RPMI7951 (cell line): Measurements from ENCODE around the gene ADGRG1. TPM values are rescaled to one million over a fixed set of nuclear protein-coding genes. Genes with fewer than 3 reads are reported as not detected.

Source experiments
- DNase-seq: peaks from one replicate; pipeline ENCODE4 v3.0.0-alpha.2; 2012; ENCODE audit warnings: low read depth
- total RNA-seq: library from RNA; depleted of rRNA; stranded (reverse); fragments of >200 nt; shearing (Covaris generic); gene quantifications from 2 replicates; pipeline ENCODE4 v1.2.3, GENCODE V29; 2014

ADGRG1 gene
- total RNA-seq, 1 experiment from 2014 or later: 3.7 TPM

GRCh38 chr16:57682809-57683635, 54.6 kb downstream of the ADGRG1 start:
- DNase-seq: no peak

DNA sequence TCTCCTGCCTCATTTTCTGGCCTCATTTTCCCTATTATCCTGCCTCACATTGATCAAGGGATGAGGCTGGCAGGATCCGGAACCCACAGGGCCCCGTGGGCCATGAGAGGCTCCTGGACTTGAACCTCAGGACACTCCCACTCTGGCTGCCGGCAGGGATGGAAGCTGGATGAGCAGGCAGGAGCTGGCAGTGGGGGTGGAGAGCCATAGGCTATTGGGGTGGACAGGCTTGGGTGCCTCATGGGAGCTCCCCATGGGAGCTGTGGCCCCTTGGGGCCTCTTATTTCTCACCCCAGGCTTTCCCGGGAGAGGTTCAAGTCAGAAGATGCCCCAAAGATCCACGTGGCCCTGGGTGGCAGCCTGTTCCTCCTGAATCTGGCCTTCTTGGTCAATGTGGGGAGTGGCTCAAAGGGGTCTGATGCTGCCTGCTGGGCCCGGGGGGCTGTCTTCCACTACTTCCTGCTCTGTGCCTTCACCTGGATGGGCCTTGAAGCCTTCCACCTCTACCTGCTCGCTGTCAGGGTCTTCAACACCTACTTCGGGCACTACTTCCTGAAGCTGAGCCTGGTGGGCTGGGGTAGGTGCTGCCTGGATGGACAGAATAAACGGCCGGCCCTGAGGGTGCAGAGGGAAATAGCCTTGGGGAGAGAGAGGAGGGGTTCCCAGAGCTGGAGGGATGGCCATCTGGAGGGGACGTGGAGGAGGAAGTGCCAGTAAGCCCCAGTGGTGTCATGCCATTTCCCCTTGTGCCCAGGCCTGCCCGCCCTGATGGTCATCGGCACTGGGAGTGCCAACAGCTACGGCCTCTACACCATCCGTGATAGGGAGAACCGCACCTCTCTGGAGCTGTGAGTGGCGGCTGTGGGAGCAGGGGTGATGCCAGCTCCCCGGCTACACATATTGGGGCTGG, 55.5 kb downstream of the ADGRG1 start:
- DNase-seq: no peak

DNA sequence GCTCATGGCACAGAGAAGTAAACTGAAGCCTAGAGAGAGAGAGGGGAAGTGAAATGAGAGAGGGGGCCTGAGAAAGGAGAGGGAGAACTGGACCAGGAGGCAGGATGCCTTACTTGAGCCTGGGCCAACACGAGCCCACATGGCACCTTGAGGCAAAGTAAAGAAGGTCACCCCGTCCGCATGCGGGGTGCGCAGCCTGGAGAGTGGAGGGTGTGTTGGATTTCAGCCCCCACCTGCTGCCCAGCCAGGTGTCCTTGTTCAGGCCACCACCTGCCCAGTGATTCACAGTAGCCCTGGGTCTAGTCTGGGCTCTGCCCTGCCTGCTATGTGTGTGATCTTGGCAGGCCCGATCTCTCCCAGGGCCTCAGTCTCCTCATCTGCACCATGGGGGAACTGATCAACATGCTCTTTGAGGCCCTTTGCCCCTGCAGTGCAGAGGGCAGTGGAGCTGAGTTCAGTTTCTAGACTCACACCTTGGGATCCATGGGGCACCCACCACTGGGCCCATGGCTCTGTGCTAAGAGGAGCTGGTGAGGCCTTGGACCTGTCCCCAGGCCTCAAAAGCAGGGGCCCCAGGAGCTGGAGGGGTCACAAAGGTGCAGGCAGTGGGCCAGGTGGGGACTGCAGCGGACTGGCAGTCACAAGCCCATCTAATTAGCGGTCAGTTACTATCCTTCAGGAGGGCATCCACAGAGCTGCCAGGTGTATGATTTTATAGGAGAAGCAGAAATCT, 56.4 kb downstream of the ADGRG1 start:
- DNase-seq: no peak

DNA sequence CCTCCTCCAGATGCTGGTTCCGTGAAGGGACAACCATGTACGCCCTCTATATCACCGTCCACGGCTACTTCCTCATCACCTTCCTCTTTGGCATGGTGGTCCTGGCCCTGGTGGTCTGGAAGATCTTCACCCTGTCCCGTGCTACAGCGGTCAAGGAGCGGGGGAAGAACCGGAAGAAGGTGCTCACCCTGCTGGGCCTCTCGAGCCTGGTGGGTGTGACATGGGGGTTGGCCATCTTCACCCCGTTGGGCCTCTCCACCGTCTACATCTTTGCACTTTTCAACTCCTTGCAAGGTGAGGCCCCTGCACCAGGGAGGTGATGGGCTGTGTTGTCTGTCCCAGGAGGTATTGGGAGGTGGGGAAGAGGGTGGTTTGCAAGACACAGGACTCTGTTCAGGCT, 57.2 kb downstream of the ADGRG1 start:
- DNase-seq: no peak

GRCh38 chr16:57686577-57686976, 58.1 kb downstream of the ADGRG1 start:
- DNase-seq: no peak

- DNase-seq: no peak
These were observed 59.0 kb downstream of the ADGRG1 start for GRCh38 chr16:57687363-57687929.

GRCh38 chr16:57688487-57688986, 60.1 kb downstream of the ADGRG1 start:
- DNase-seq: no peak

- no peak for DNase-seq
These were observed 60.7 kb downstream of the ADGRG1 start for GRCh38 chr16:57688987-57689761.

GRCh38 chr16:57689762-57690558, 61.5 kb downstream of the ADGRG1 start:
- DNase-seq: no peak

DNA sequence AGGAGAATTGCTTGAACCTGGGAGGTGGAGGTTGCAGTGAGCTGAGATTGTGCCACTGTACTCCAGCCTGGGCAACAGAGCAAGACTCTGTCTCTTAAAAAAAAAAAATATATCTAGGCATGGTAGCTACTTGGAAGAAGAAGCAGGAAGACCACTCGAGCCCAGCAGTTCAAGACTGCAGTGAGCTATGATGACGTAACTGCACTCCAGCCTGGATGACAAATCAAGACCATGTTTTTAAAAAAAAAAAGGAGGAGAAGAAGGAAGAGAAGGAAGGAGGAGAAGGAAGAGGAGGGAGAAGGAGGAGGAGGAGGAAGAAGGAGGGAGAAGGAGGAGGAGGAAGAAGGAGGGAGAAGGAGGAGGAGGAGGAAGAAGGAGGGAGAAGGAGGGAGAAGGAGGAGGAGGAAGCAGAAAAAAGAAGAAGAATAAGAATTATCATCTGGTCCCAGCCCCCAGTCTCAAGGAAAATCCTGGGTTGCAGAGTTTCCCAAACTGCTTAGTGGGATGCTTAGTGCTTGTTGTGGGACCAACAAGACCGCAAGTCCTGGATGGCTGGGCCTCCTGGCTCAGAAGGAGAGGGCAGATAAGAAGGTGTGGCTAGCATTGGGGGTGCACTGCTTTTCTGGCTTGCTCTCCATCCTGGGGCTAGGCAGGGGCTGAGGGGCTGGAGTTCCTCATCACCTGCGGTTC, 62.5 kb downstream of the ADGRG1 start:
- no peak for DNase-seq

DNA sequence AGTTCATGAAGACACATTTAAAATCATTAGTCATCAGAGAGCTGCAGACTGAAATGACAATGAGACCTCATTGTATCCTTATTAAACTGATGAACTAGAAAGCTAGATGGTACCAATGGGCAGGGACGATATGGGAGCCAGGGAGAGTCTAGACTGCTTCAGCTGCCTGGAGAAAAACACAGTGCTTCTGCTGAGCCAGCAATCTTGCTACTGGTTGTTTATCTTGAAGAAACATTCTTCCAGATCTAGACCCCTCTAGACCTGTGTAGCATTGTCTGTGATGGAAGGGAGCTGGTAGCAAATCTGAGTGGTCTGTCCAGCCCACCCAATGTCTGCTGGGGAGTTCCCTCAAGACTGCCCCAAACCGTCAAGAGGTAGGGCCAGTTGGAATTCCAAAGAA, 64.2 kb downstream of the ADGRG1 start:
- no peak for DNase-seq

- no peak for DNase-seq
These were observed 65.1 kb downstream of the ADGRG1 start for GRCh38 chr16:57693550-57693949.

- no peak for DNase-seq
These were observed 65.8 kb downstream of the ADGRG1 start for GRCh38 chr16:57694231-57694724.

DNA sequence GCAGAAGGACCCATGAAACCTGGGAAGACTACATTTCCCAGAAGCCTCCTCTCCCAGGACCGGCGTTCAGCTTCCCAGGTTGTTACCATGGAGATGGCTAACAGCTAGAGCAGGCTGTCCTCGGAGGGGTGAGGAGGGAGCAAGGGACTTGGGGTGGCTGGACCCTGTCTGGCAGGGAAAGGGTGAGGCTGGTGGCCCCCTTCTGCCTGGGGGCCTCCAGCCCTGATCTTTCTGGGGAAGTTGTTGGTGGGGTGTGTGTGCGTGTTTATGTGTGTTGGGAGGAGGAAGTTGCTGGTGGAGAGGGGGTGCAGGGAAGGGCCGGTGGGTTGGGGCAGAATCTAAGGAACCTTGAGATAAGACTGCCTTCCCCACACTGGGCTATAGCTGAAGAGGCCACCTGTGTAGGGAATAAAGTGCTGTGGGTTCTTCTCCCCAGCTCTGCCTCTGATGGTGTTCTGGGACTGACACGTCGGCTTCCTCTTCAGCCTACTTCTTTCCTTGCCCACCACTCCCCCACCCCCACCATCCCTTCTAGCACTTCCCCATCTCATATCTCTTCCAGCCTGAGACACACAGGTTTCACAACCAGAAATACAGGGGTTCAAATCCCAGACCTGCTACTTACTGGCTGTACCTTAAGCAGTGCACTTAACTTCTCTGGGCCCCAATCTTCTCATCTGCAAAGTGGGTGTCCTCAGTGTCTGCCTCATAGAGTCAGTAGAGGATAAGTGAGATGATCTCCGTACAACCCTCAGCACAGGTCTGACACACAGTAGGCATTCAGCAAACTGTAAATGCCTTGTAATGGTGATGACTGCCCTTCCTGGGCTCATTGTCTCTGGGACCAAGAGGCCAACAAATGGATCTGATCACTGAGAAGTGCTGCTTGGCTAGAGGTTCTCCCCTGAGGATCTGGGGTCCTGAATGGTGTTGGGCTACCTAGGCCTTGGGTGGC, 66.6 kb downstream of the ADGRG1 start, which contains the start of gene DRC7:
TSS of gene DRC7 (plus strand) at position 82 of the 955 bp plus-strand sequence. CDS start 3,144 bp downstream, outside the sequence.
- DNase-seq: peak; percentile 38

DNA sequence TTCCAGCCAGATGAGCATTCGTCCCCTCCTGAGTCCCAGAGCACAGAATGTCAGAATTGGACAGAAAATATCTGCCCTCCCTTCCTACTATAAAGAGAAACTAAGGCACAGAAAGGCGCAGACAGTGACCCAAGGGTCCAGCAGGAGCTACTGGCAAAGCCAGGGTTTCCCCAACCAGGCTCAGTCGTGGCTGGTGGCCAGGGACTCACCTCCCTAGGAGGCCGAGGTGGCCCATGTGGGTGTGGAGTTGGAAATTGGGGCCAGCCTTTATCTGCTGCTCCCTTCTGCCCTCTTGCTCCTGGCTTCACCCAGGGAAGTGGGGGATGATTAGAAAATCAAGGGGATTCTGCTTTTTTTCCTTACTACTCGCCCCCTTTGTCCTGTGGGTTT, 67.2 kb downstream of the ADGRG1 start:
- no peak for DNase-seq

GRCh38 chr16:57696240-57696639, 67.8 kb downstream of the ADGRG1 start:
- no peak for DNase-seq

GRCh38 chr16:57697896-57698537, 69.6 kb downstream of the ADGRG1 start:
- DNase-seq: no peak
